ENCODE results near the gene ABCG1.

Gene ABCG1

GRCh38 chr21:42331660-42332059 lies 112.7 kb downstream of the ABCG1 start:
- no peak for DNase-seq

DNA sequence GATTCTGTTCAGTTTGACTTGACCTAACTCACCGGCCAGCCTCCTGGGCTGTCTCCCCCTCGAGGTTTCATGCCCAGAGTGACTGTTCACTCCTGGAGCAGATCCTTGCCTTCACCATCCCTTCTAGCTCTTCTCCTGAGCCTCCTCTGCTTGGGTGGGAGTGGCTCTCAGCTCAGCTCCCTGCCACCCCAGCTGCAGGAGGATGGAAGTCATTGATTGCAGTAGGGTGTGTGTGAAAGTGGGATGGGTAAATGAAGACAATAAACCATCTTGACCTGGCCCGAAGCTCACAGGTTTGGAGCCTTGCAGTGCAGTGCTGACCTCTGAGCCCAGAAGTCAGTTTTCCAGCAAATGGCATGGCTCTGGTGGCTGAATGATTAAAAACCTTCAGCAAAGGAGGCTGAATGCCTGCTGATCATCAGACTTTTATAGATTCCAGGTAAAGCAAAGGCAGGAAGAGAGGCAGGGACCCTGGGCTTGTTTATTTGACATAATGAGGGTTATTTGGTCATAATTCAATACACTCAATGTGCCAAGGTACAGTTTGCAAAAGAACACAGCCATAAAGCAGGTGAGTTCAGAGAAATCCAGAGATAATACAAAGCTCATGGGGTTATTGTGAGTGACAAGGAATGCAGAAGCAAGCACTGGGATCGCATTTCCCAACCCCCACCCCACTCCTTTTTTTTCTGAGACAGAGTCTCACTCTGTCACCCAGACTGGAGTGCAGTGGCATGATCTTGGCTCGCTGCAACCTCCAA lies 113.8 kb downstream of the ABCG1 start:
- no peak for DNase-seq

DNA sequence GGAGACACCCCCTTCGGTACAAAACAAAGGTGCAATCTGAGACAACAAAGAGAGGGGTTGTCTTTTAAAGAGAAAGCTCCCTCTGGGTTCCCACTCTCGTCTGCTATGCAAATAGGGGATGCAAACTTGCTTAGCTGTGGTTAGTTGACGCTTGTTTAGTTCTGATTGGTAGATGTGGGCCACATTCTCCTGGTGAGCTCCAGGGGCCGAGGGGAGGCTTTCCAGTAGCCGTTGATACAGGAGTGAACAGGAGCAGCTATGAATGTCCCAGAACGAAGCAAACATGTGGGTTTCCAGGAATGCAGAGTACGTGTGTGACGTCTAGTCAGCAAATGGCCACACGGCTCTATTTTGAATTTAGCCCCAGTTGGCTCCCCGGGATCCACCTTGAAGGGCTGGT lies 117.1 kb downstream of the ABCG1 start:
- DNase-seq = no peak

DNA sequence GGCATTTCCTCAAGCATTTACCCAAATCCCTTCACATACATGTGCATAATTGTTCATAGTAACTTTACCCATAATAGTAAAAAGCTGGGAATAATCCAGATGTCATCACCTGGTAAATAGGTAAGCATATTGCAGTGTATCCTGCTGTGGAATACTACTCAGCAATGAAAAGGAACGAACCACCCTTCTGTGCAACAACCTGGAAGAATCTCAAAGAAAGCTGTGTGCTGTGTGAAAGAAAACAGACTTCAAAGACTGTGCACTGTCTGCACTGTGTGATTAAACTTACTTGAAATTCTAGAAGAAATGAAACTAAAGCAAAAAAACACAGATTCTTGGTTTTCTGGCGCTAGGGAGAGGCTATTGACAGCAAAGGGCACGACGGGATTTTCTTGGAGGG lies 118.3 kb downstream of the ABCG1 start:
- DNase-seq = no peak

- peak; percentile 15 for DNase-seq
Observed at GRCh38 chr21:42337830-42338728, 119.1 kb downstream of the ABCG1 start.

GRCh38 chr21:42338729-42339715 lies 120.1 kb downstream of the ABCG1 start:
- DNase-seq = no peak

- no peak for DNase-seq
Observed at GRCh38 chr21:42340187-42341050, 121.5 kb downstream of the ABCG1 start.

GRCh38 chr21:42341776-42342542 lies 123.0 kb downstream of the ABCG1 start:
- no peak for DNase-seq

- no peak for DNase-seq
Observed at GRCh38 chr21:42343101-42343500, 124.2 kb downstream of the ABCG1 start.

DNA sequence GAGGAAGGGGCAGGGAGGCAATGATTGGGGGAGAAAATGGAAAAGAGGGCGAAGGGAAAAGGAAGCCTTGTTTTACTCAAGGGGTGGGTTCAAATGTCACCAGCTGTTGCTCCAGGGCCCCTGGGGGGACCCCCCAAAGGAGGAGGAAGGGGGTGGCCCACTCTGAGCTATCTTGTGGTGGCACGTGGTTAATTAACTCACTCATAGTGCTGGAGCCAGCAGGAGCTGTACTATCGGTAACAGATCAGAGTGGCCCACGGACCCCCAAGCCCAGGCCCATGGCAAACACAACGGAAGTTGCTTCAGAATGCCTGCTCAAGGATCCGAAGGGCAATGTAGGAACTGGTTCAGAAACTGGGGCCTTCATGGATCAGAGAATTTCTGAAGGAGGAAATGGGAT lies 124.6 kb downstream of the ABCG1 start:
- no peak for DNase-seq

DNA sequence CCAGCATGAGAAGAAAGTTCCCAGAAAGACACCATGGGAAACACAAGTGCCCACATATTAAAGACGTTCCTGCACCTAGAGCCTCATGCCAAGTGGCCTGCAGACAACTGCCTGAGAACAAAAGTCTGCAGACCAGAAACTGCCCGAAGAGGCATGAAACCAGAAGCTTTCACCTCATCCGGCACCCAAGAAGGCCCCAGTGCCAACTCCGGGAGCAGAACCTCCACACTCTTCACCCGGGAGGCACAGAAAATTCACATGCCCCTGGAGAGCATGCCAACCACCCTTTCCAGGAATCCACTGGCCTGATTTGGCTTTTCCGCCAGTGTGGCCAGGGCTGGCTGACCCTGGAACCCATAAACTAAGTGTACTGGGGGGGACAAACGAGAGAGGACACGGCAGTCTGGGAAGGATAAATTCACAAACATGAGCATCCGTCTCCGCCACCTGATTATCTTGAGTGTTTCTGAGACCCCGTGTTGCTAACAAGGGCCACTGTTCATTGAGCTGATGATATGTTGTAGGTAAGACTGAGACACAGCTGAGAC lies 125.1 kb downstream of the ABCG1 start:
- DNase-seq = no peak

GRCh38 chr21:42344631-42345030 lies 125.7 kb downstream of the ABCG1 start:
- DNase-seq = no peak

DNA sequence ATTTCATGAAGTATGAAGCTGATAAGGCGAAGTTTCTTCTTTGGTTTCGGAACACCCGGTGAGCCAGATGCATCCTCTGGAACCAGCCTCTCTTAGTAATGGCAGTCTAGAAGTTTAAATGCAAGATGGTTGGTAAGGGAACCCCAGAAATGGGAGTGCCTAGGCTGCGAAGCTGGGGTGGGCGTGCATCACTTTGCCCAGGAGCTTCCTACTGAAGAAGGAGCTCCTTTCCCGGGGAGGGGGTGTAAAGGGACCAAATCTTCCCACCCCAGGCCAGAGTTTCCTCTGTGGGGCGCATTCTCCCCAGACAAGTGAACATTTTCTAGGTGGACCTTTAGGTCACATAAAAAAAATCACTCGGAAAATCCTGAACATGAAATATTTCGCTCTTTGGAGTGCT lies 127.5 kb downstream of the ABCG1 start:
- no peak for DNase-seq

Data from NCI-H446 treated with DMSO at 0.1 percent for 48 hours (cell line).